ENCODE results near the gene NR2E3.

DNA sequence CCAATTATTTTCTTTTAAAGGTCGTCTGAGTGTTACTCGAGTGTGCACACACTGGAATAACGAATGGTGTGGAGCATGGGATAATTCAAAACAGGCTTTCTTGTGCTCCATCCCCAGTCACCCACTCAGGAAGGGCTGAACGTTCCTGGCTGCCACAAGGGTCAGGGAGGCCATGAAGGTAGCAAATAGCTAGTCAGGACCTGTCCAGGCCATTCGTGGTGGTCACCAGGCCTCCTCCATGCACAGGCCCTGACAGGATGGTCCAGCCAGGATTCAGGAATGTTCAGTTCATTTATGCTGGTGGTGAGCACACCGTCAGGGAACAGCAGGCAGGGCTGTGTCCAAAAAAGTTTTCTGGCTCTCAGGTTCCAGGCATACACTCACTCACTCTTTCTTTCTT is 11.7 kb upstream of the NR2E3 start:
- TF ChIP-seq, protein P1, sequence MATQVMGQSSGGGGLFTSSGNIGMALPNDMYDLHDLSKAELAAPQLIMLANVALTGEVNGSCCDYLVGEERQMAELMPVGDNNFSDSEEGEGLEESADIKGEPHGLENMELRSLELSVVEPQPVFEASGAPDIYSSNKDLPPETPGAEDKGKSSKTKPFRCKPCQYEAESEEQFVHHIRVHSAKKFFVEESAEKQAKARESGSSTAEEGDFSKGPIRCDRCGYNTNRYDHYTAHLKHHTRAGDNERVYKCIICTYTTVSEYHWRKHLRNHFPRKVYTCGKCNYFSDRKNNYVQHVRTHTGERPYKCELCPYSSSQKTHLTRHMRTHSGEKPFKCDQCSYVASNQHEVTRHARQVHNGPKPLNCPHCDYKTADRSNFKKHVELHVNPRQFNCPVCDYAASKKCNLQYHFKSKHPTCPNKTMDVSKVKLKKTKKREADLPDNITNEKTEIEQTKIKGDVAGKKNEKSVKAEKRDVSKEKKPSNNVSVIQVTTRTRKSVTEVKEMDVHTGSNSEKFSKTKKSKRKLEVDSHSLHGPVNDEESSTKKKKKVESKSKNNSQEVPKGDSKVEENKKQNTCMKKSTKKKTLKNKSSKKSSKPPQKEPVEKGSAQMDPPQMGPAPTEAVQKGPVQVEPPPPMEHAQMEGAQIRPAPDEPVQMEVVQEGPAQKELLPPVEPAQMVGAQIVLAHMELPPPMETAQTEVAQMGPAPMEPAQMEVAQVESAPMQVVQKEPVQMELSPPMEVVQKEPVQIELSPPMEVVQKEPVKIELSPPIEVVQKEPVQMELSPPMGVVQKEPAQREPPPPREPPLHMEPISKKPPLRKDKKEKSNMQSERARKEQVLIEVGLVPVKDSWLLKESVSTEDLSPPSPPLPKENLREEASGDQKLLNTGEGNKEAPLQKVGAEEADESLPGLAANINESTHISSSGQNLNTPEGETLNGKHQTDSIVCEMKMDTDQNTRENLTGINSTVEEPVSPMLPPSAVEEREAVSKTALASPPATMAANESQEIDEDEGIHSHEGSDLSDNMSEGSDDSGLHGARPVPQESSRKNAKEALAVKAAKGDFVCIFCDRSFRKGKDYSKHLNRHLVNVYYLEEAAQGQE (IDR thresholded peaks at IDR 0.05; ENCODE audit: low read depth) = no peak
- TF ChIP-seq YY1 (IDR thresholded peaks at IDR 0.05; ENCODE audit: low read depth) (no peak), TEAD4 (IDR thresholded peaks at IDR 0.05) (no peak), NFIC (IDR thresholded peaks at IDR 0.05) (no peak)
- TF ChIP-seq, protein P2, sequence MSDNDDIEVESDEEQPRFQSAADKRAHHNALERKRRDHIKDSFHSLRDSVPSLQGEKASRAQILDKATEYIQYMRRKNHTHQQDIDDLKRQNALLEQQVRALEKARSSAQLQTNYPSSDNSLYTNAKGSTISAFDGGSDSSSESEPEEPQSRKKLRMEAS (IDR thresholded peaks at IDR 0.05) = no peak
